Left renal pelvis (tissue), 4 donors: ENCODE results near the gene UBE3B. TPM values are rescaled to one million over a fixed set of nuclear protein-coding genes. Genes with fewer than 3 reads are reported as not detected.

Experiments
- DNase-seq, 4 donors: peaks; one replicate each; pipeline ENCODE4 v3.0.0-alpha.2; 2013; ENCODE audit warnings: low read depth in 4 of 4, low spot score in 3 of 4
- polyA plus RNA-seq, 4 donors: library from polyadenylated mRNA; unstranded; fragments of 120-200 nt; gene quantifications; one replicate each; pipeline ENCODE4 v1.2.1, GENCODE V29; 2013; ENCODE audit not compliant: insufficient read length in 4 of 4

The UBE3B gene
- polyA plus RNA-seq, 4 donors = 24.6 to 37.0 (median 29.6) TPM

- DNase-seq = no peak
These were observed 46.1 kb downstream of the UBE3B start for GRCh38 chr12:109523504-109523903.

DNA sequence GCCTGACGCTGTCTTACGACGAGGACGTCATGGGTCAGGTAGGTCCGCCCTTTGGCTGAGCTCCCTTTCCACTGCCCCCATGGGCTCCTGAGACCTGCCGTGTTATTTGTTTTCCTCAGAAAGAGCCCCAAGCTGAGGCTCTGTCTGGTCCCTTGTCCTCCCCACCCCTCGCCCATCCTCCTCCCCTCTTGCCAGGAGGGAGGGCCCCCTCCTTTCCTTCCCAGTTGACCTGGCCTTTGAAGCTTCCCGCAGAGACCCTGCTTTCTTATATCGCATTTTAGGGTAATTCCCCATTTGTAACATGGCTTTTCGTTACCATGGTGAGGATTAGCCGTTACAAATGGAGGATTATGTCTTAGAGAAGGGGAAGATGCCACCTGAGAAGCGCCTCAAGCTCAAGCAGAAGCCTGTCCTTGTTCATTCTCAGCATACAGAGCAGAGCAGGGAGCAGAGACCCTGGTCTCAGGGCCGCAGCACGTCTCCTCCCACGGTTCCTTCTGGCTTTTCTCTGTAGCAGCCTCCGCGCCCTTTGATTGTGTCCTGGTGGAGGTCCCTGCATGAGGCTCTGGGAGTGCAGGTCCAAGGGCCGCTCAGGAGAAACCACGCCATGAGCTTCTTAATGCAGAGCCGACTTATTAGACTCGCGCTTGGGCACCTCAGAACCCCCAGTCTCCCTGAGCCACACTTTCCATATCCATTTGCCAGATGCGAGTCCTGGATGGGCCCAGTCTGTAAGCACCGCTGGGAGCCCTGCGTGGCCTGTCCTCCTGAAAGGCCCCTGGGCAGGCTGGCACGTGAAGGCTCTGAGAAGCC lies 47.2 kb downstream of the UBE3B start:
- DNase-seq = no peak

GRCh38 chr12:109525279-109525585 lies 47.8 kb downstream of the UBE3B start:
- DNase-seq = no peak

- no peak for DNase-seq
These were observed 50.2 kb downstream of the UBE3B start for GRCh38 chr12:109527489-109528123.

- no peak for DNase-seq
These were observed 52.5 kb downstream of the UBE3B start for GRCh38 chr12:109529691-109530640.

DNA sequence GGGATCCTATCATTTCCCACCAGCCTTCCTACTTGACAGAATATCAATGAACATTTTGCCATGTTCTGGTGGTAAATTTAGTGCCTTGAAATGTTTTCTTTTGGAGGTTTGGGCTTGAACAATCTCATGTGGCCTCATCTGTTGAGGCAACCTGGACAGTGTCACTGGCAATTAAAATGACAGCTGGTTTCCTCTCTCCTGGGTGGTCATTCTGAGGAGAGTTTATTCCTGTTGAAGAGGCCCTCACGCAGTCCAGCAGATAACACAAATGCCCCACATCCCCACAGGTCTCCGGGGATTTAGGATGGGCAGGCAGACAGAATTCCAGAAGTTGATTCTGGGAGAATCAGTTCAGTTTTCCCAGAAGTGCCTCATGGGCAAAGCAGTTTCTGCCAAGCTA lies 54.0 kb downstream of the UBE3B start:
- no peak for DNase-seq

DNA sequence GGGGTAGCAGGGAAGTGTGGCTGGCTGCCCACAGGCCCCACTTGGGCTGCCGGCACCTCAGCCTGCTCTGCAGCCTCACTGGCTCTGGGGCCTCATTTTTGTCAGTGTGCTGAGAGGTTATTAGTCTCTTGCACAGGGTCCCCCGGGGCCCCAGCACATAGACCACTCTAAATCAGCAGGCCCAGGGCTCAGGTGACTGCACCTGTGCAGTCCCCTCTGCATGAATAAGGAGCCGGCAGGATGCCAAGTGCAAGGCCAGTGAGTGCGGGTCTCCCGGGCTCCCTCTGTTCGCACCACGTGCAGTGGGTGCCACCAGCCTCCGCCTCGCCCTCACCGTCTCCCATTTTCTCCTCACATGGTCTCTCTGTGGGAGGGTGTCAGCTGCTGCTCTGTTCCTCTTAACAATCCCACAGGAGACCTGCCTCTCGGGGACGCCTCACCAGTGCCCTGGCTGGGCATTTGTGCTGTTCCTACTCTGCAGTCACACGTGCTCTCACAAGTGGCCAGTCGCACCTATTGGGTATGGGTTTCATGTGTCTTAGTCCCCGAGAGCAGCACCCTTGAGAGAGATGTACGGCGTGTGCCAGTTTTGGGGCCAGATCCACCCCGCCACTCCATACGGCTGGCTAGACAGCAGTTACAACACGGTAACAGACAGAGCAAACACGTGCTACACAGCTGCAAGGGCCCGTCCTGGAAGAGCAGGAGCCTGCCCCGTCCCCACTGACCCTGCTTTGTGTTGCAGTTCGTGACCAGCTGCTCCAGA lies 55.5 kb downstream of the UBE3B start:
- DNase-seq = no peak

DNA sequence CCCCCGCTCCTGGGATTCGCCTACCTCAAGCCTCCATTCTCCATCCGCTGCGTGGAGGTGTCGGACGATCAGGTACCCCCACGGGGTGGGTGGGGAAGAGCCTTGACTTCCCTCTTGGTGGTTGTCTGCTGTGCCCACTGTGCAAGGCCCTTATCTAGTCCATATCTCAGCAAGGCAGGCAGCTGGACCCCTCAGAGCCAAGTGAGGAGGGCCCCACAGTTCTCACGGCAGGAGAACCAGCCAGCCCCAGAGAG lies 56.0 kb downstream of the UBE3B start:
- no peak for DNase-seq

GRCh38 chr12:109534456-109534855 lies 57.0 kb downstream of the UBE3B start:
- DNase-seq = no peak

DNA sequence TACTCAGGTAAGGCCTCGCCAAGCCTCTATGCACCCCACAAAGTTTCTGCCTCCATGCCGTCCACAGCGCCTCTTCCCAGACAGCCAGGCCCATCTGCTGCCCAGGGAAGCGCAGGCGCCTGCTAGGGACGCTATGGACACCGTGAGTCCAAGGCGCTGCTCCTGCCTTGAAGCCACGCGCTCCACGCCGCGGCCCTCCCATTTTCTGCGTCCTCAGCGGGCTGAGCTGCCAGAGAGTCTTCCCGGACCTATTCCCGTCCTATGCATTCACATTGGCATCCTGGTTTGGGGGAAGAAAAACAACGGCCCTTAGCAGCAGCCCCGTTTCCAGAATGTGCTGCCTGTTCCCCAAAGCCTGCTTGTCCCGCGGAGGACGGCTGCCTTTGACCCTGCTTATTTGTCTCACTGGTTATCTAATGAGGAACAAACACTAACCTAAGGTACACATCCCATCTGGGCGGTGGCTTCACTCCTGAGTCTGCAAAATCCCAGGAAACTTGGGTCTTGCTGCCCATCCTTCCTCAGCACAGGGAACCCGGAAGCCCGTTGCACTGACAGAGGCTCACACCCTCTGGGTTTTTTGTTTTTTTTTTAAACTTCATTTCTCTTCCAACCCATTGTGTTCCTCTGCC lies 57.9 kb downstream of the UBE3B start:
- DNase-seq = no peak

DNA sequence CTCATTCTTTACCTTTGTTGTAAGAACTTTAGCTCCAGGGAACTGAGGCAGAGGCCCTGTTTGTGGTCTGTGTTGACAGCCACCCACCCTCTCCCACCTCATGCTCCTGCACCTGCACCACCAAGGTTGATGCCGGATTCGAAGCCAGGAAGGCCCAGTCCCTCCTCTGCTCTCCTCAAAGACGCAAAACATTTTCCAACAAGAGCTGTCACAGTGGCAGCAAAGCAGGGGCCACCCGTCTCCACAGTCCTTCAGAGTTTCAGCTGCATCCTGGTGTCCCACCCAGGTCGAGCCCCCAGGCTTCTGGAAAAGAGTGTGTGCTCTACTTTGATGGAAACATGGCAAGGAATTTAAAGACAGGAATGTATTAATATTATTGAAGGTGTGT lies 58.4 kb downstream of the UBE3B start:
- no peak for DNase-seq

DNA sequence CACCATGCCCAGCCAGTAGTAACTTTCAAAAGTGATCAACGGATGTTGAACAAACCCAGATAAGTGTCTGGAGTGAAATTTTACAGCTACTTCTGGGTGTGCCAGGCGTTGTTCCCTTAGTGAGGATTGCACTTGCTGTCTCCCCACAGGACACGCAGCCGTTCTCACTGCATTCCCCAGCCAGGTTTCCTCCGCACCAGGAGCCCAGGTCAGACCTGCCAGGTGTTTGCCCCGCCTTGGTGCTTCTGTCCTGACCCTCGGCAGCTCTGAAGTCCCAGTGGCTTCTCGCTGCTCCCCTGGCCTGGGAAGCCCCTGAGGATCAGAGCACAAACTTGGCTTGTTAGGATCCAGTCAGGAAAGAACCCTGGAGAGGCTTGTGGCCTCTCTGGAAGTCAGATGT lies 59.7 kb downstream of the UBE3B start:
- no peak for DNase-seq

DNA sequence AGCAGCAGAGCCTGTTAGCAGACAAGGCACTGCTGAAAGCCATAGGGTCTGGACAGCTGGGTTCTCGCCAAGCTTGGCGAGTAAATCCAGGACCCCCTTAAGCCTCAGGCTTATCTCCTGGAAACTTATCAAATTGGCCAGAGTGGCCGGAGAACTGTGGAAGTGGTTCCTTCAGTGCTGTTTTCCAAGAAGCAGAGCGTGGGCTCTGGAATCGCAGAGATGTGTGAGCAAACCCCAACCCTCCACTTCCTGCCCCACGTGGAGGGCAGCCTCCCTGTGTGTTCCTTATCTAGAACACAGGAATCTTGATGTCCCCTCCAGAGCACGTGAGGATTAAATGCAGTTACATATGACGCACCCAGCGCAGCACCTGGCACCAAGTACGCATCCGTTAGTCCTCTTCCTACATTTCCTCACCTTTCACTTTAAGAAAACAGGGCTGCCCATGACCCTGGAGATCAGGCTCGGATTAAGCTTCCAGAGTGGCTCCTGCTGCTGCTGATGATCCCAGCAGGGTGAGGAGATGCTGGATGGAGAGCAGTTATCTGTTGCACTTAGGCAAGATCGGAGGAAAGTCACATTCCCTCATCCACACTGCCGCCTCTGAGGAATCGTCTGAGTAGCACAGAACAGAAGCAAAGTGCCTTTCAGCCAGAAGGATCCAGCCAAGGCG lies 60.9 kb downstream of the UBE3B start:
- no peak for DNase-seq

- DNase-seq = no peak
These were observed 62.1 kb downstream of the UBE3B start for GRCh38 chr12:109539508-109539907.

DNA sequence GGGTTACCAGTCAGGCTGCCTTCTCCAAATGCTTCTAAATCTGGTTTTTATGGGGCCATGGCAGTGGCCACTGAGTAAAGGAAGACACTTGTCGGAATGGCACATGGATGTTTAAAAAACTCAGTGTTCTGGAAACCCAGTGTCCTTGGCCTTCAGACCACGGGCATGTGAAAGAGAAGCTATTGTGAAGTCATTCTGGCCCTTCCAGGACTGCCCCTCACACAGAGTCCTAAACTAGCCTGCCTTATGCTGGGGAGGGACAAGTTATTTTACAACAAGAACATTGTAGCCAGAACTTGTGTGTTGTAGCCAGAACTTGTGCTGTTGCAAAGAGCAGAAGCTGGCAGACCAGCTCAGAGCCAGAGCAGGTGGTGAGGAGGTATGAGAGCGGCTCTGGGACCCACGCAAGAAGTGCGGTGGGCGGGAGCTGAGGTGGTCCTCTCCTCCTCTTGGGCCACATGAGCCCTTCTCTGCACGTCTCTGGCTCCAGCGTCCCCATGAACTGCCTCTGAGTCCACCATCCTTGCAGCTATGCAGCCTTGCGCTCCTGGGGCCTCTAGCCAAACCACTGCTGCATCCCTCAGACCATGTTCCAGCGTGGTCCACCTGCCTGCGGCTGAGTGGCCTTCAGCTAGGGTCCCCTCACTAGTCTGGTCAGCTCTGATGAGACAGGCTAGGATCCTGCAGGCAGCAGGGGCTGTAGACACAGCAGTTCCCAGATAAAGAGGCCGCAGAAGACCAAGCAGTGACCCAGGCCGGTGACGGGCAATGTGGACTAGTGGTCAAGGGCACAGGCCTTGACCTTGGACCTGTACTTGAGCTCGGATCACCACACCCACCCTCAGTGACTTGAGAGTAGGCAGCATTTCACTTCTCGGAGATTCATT lies 63.3 kb downstream of the UBE3B start:
- no peak for DNase-seq

- no peak for DNase-seq
These were observed 63.9 kb downstream of the UBE3B start for GRCh38 chr12:109541413-109541726.

DNA sequence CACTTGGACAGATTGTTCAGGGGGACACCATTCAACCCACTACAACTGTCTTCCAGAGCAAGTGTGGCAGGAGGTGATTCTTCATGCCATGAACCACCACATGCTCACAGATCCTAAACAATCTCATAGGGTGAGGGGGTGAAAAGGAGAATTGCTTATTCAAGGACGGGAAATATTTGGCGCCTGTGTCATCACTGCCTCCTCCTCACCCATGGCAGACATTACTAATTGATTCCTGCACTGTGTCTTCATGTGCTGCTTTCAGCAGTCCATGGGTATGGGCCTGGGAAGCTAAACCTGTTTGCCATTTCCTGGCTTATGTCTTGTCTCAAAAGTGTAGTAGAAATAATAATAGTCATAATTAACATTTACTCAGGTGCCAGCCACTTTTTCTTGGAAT lies 64.6 kb downstream of the UBE3B start:
- DNase-seq = no peak

DNA sequence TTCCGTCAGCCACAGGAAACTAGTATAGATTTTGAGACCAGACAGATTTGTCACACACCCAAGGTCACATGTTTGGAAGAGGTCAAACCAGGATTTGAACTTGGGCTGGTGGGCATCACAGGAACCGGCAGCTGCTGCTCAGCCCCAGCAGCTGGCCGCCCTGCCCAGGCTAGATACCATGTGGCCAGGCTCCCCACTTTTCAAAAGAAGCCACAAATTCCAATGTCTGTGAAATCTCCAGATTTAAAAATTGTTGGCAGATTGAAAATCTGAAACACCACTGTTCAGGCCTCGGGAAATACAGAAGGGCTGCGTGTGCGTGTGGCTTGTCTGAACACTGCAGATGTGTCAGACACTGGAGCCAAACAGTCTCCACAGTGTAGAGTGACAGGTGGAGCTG lies 65.4 kb downstream of the UBE3B start:
- no peak for DNase-seq

DNA sequence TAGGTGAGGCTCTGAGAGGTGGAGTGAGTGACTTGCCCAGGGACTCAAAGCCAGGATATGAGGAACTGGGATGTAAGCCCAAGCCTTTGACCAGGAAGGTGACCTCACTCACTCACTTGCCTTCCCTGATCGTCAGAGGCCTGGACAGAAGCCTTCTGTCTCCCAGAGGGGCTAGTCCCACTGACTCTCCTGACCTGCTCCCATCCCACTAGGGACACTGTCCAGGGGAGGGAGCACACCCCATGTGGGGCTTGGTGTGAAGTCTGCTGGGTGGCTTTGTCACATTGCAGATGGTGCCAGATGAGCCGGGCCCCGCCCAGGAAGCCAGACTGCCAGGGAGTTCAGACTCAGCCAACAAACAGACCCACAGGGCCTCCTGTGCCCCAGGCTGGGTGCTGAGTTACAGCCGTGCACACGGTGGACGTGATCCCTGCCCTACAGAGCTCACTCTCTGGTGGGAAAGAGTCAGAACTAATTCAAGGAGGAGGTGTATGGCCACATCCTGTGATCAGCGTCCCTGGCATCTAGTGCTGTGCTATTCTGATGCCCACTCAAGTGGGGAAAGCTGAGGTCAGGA lies 67.6 kb downstream of the UBE3B start:
- no peak for DNase-seq
